Transverse colon (tissue), 4 donors: ENCODE measurements around the gene DRC7. TPM values are rescaled to one million over a fixed set of nuclear protein-coding genes. Genes with fewer than 3 reads are reported as not detected.

Experiments
- DNase-seq: peaks from one replicate; pipeline ENCODE4 v3.0.0-alpha.2; 2019
- H3K27ac ChIP-seq, 4 donors: fragments of 200-600 bp; sonication (generic); 2 replicates each; pipeline ENCODE4 v1.5.1; 2016 to 2018; ENCODE audit warnings: inconsistent platforms in 4 of 4
- H3K27me3 ChIP-seq: fragments of 200-600 bp; sonication (generic); 2 replicates; pipeline ENCODE4 v1.5.1; 2017; ENCODE audit warnings: inconsistent platforms
- H3K36me3 ChIP-seq, 4 donors: fragments of 200-600 bp; sonication (generic); 2 replicates each; pipeline ENCODE4 v1.5.1; 2017 to 2019; ENCODE audit warnings: inconsistent platforms in 4 of 4
- H3K4me1 ChIP-seq, 4 donors: fragments of 200-600 bp; sonication (generic); 2 replicates each; pipeline ENCODE4 v1.5.1; 2017 to 2020; ENCODE audit warnings: inconsistent platforms in 4 of 4
- H3K4me3 ChIP-seq, 4 donors: fragments of 200-600 bp; sonication (generic); 1 replicate in 1 of 4; 2 replicates in 3 of 4; pipeline versions ENCODE4 v1.5.1 to v1.6.1; 2017 to 2019; ENCODE audit warnings: inconsistent platforms in 4 of 4
- H3K9me3 ChIP-seq, 2 donors: fragments of 200-600 bp; sonication (generic); 2 replicates each; pipeline ENCODE4 v1.5.1; 2017 to 2019; ENCODE audit warnings: inconsistent platforms in 2 of 2
- CTCF ChIP-seq, 5 experiments: fragments of 200-600 bp in 3 of 5; fragments of 450-650 bp in 2 of 5; sonication (generic) in 3 of 5; IDR thresholded peaks; 1 replicate in 2 of 5; 2 replicates in 3 of 5; pipeline ENCODE4 v1.5.1; 2016 to 2017; ENCODE audit warnings: antibody characterized with exemption in 5 of 5, inconsistent platforms in 3 of 5, mild to moderate bottlenecking in 2 of 5, moderate library complexity in 1 of 5
- EP300 ChIP-seq: sonication (generic); formaldehyde crosslinking; IDR thresholded peaks from one replicate; pipeline ENCODE4 v1.6.1; 2017; ENCODE audit warnings: antibody characterized with exemption, low read depth
- POLR2A ChIP-seq: fragments of 450-650 bp; IDR thresholded peaks from one replicate; pipeline ENCODE4 v1.6.1; 2016; ENCODE audit warnings: antibody characterized with exemption, mild to moderate bottlenecking, moderate library complexity
- POLR2AphosphoS5 ChIP-seq, 3 donors: sonication (generic); formaldehyde crosslinking; IDR thresholded peaks; one replicate each; pipeline ENCODE4 v1.6.1; 2016; ENCODE audit warnings: antibody characterized with exemption in 3 of 3
- WGBS, 2 donors: methylation state at CpG; one replicate each; pipeline ENCODE4 v1.1.5; 2018; ENCODE audit warnings: low coverage in 1 of 2; 5-methylcytosine and 5-hydroxymethylcytosine counted together
- in situ Hi-C, 4 donors: fragments of 200-750 bp; cut with MboI; loops; one replicate each; pipeline versions ENCODE4 v1.15.0 to v1.15.1; 2017; ENCODE audit warnings: low sequenced_read_pairs in 3 of 4, low pct_ligation_motif_present in 1 of 4, low pct_unique_long_range_greater_than_20kb in 1 of 4
- intact Hi-C: fragments of 100-400 bp; cut with DNase I; formaldehyde crosslinking; loops from one replicate; pipeline ENCODE4 v1.15.1; 2023; ENCODE audit warnings: low total_unique reads
- total RNA-seq, 4 donors: library from RNA; depleted of rRNA; stranded (reverse); fragments of >200 nt; gene quantifications; one replicate each; pipeline ENCODE4 v1.1.0, GENCODE V29; 2016

The DRC7 gene
- total RNA-seq, 4 donors from 2014 or later, result not detected

GRCh38 chr16:57648581-57649442 lies 45.8 kb upstream of the DRC7 start:
- DNase-seq, result peak; percentile 86

GRCh38 chr16:57649443-57649751 lies 45.2 kb upstream of the DRC7 start:
- WGBS, 2 donors, result 86 to 88% methylated on average over 5 to 6 of the region's 6 CpGs
- in situ Hi-C loops, result loop anchor here in 1 of 4 donors (10.0 kb wide), 1 partner anchor 55 kb away; no protein-coding TSS in a partner anchor

More at GRCh38 chr16:57648581-57649442, 45.8 kb upstream of the DRC7 start:
- Histone ChIP-seq H3K36me3 (no peaks in the 10 kb centered on the region), H3K4me1 (peaks cover 0 to 5% (median under 1%) of the 10 kb centered on the region in 4 donors), H3K4me3 (no peak overlapping the region), H3K9me3 (no peaks in the 10 kb centered on the region), H3K27me3 (no peaks in the 10 kb centered on the region), H3K27ac (peak overlapping the region in 1 of 4 donors; percentile 2)
- 4 to 35% methylated on average over 8 to 18 of the region's 18 CpGs for WGBS, 2 donors
- intact Hi-C loops, result loop anchor here (5.0 kb wide), 1 partner anchor 57 kb away; no protein-coding TSS in a partner anchor
- TF ChIP-seq CTCF (IDR thresholded peaks at IDR 0.05) (peak; percentile 98 to 100 (median 100)), EP300 (no peak), POLR2AphosphoS5 (IDR thresholded peaks at IDR 0.05) (no peak), POLR2A (no peak)
- in situ Hi-C loops, result loop anchor here in 1 of 4 donors (10.0 kb wide), 1 partner anchor 54 kb away; no protein-coding TSS in a partner anchor

GRCh38 chr16:57649846-57650245 lies 44.8 kb upstream of the DRC7 start:
- Histone ChIP-seq H3K36me3 (no peaks in the 10 kb centered on the region), H3K27ac (no peak overlapping the region), H3K9me3 (no peaks in the 10 kb centered on the region), H3K4me3 (no peak overlapping the region), H3K27me3 (no peaks in the 10 kb centered on the region), H3K4me1 (no peaks in the 10 kb centered on the region)
- 91% methylated on average over 7 of the region's 7 CpGs; no CpG with 5 or more reads in 1 of the 2 donors for WGBS, 2 donors
- intact Hi-C loops, result loop anchor here (5.0 kb wide), 1 partner anchor 58 kb away; no protein-coding TSS in a partner anchor
- TF ChIP-seq CTCF (IDR thresholded peaks at IDR 0.05) (no peak), POLR2AphosphoS5 (IDR thresholded peaks at IDR 0.05) (no peak), EP300 (no peak), POLR2A (no peak)
- in situ Hi-C loops, result loop anchor here in 2 of 4 donors (10.0 kb wide), 1 partner anchor 55 kb away; no protein-coding TSS in a partner anchor
- no peak for DNase-seq

More at GRCh38 chr16:57649443-57649751, 45.2 kb upstream of the DRC7 start:
- H3K4me1 ChIP-seq, result no peaks in the 10 kb centered on the region
- H3K4me3 ChIP-seq, result no peak overlapping the region
- no peaks in the 10 kb centered on the region for H3K36me3 ChIP-seq
- H3K9me3 ChIP-seq, result no peaks in the 10 kb centered on the region
- intact Hi-C loops, result loop anchor here (5.0 kb wide), 1 partner anchor 57 kb away; no protein-coding TSS in a partner anchor
- TF ChIP-seq EP300, result no peak
- TF ChIP-seq POLR2A, result no peak
- TF ChIP-seq CTCF (IDR thresholded peaks at IDR 0.05), result no peak
- no peak for TF ChIP-seq POLR2AphosphoS5 (IDR thresholded peaks at IDR 0.05)
- no peak for DNase-seq
- no peaks in the 10 kb centered on the region for H3K27me3 ChIP-seq
- H3K27ac ChIP-seq, result no peak overlapping the region
